IMR-90 (cell line): ENCODE results near the gene GNPTG. TPM values are rescaled to one million over a fixed set of nuclear protein-coding genes. Genes with fewer than 3 reads are reported as not detected.

Experiments used
- ATAC-seq: fragments of 200-7000 bp; cut with Tn5 transposase; 2 replicates; pipeline ENCODE4 v1.9.1; 2020; ENCODE audit warnings: low read depth, mild to moderate bottlenecking, moderate library complexity
- BruUV-seq: library from RNA; stranded (reverse); fragments of 400-500 nt; replicated peaks from 2 replicates; lab custom pipeline; 2021; lab: Mats Ljungman, UMichigan
- CTCF ChIA-PET: fragments of 300-600 bp; formaldehyde crosslinking; extraction: SDS; loops from one replicate; lab custom pipeline; 2021; ENCODE audit warnings: antibody characterized with exemption; lab: Yijun Ruan, JAX
- POLR2A ChIA-PET: fragments of 300-600 bp; sonication (Branson Sonifier 250); formaldehyde crosslinking; loops from one replicate; lab custom pipeline; 2022; ENCODE audit warnings: antibody characterized with exemption; ENCODE audit not compliant: unreplicated experiment; lab: Charles Lee
- DNase-seq: peaks from one replicate; pipeline ENCODE4 v3.0.0; 2013
- H2AFZ ChIP-seq: replicated peaks from 2 replicates; pipeline ENCODE3; 2013; ENCODE audit warnings: low read length, mild to moderate bottlenecking; ENCODE audit not compliant: poor library complexity
- H2AK5ac ChIP-seq: 2 replicates; pipeline ENCODE4 v1.6.1; 2013; ENCODE audit warnings: low read depth, low read length, inconsistent platforms
- H2AK9ac ChIP-seq: replicated peaks from 2 replicates; pipeline ENCODE3; 2013; ENCODE audit warnings: mild to moderate bottlenecking, low read depth, low read length, moderate library complexity; ENCODE audit not compliant: poor library complexity
- H2BK120ac ChIP-seq: 2 replicates; pipeline ENCODE4 v1.6.1; 2013; ENCODE audit warnings: low read depth, low read length, inconsistent platforms
- H2BK15ac ChIP-seq: 3 replicates; pipeline ENCODE4 v1.6.1; 2013; ENCODE audit warnings: low read depth, low read length, inconsistent platforms
- H2BK20ac ChIP-seq: 2 replicates; pipeline ENCODE4 v1.6.1; 2013; ENCODE audit warnings: low read depth, mild to moderate bottlenecking, inconsistent platforms, low read length, moderate library complexity
- H2BK5ac ChIP-seq: 2 replicates; pipeline ENCODE4 v1.6.1; 2013; ENCODE audit warnings: mild to moderate bottlenecking, low read depth, low read length, inconsistent platforms; ENCODE audit not compliant: poor library complexity, severe bottlenecking
- H3K14ac ChIP-seq: replicated peaks from 2 replicates; pipeline ENCODE4 v1.6.1; 2013; ENCODE audit warnings: low read depth, low read length, inconsistent platforms
- H3K18ac ChIP-seq: 2 replicates; pipeline ENCODE4 v1.6.1; 2013; ENCODE audit warnings: low read depth, low read length, control low read depth
- H3K23ac ChIP-seq: 2 replicates; pipeline ENCODE4 v1.6.1; 2013; ENCODE audit warnings: low read depth, low read length, inconsistent platforms
- H3K27ac ChIP-seq: 2 replicates; pipeline ENCODE4 v1.5.1; 2013; ENCODE audit warnings: mild to moderate bottlenecking, control low read depth, low read length; ENCODE audit not compliant: insufficient read depth
- H3K27me3 ChIP-seq: 2 replicates; pipeline ENCODE4 v1.6.1; 2013; ENCODE audit warnings: low read length; ENCODE audit not compliant: control insufficient read depth, insufficient read depth
- H3K36me3 ChIP-seq: 2 replicates; pipeline ENCODE4 v1.6.1; 2013; ENCODE audit warnings: low read length, mixed read lengths; ENCODE audit not compliant: control insufficient read depth, insufficient read depth
- H3K4ac ChIP-seq: 2 replicates; pipeline ENCODE4 v1.6.1; 2013; ENCODE audit warnings: low read depth, low read length, inconsistent platforms
- H3K4me1 ChIP-seq: 2 replicates; pipeline ENCODE4 v1.6.1; 2013; ENCODE audit warnings: low read length, mixed read lengths; ENCODE audit not compliant: control insufficient read depth, insufficient read depth
- H3K4me2 ChIP-seq: 2 replicates; pipeline ENCODE4 v1.6.1; 2013; ENCODE audit warnings: low read depth, mild to moderate bottlenecking, control low read depth, low read length, moderate library complexity
- H3K4me3 ChIP-seq: 2 replicates; pipeline ENCODE4 v1.5.1; 2013; ENCODE audit warnings: low read depth, mild to moderate bottlenecking, control low read depth, low read length, moderate library complexity; ENCODE audit not compliant: insufficient read depth
- H3K56ac ChIP-seq: 2 replicates; pipeline ENCODE4 v1.6.1; 2013; ENCODE audit warnings: low read length, inconsistent platforms; ENCODE audit not compliant: insufficient read depth; ENCODE audit errors: extremely low read depth
- H3K79me1 ChIP-seq, 2 experiments: 2 replicates each; pipeline ENCODE4 v1.6.1; 2013; ENCODE audit warnings: low read length in 2 of 2, inconsistent platforms in 1 of 2, low read depth in 1 of 2
- H3K9ac ChIP-seq: 2 replicates; pipeline ENCODE4 v1.6.1; 2013; ENCODE audit warnings: low read depth, low read length, control low read depth
- H3K9me1 ChIP-seq: 2 replicates; pipeline ENCODE4 v1.6.1; 2013; ENCODE audit warnings: low read length, inconsistent platforms; ENCODE audit not compliant: insufficient read depth
- H3K9me3 ChIP-seq: 2 replicates; pipeline ENCODE4 v1.6.1; 2013; ENCODE audit warnings: low read length; ENCODE audit not compliant: control insufficient read depth, insufficient read depth
- H4K20me1 ChIP-seq: 2 replicates; pipeline ENCODE4 v1.6.1; 2013; ENCODE audit warnings: low read length, inconsistent platforms; ENCODE audit not compliant: insufficient read depth
- H4K5ac ChIP-seq: 2 replicates; pipeline ENCODE4 v1.6.1; 2013; ENCODE audit warnings: mild to moderate bottlenecking, low read depth, low read length, control low read depth
- H4K8ac ChIP-seq, 2 experiments: 2 replicates each; pipeline ENCODE4 v1.6.1; 2013; ENCODE audit warnings: low read depth in 2 of 2, low read length in 2 of 2, control low read depth in 1 of 2, inconsistent platforms in 1 of 2
- H4K91ac ChIP-seq: 2 replicates; pipeline ENCODE4 v1.6.1; 2013; ENCODE audit warnings: low read depth, low read length, inconsistent platforms; ENCODE audit not compliant: insufficient read depth
- BHLHE40 ChIP-seq: fragments of 150-350 bp; IDR thresholded peaks from 2 replicates; pipeline ENCODE4 v1.6.1; 2016; ENCODE audit warnings: mild to moderate bottlenecking, low read depth, low read length
- CEBPB ChIP-seq: IDR thresholded peaks from 2 replicates; pipeline ENCODE4 v1.6.1; 2012; ENCODE audit warnings: low read depth, low read length, improper control_type of control experiment
- CHD1 ChIP-seq: IDR thresholded peaks from 2 replicates; pipeline ENCODE4 v1.6.1; 2012; ENCODE audit warnings: low read depth, low read length, improper control_type of control experiment
- FOS ChIP-seq: fragments of 150-350 bp; IDR thresholded peaks from 2 replicates; pipeline ENCODE4 v1.6.1; 2016; ENCODE audit warnings: low read depth, low read length
- MAFK ChIP-seq: IDR thresholded peaks from 2 replicates; pipeline ENCODE4 v1.6.1; 2012; ENCODE audit warnings: low read depth, low read length, improper control_type of control experiment
- MAZ ChIP-seq: IDR thresholded peaks from 2 replicates; pipeline ENCODE4 v1.6.1; 2012; ENCODE audit warnings: low read depth, mild to moderate bottlenecking, low read length, improper control_type of control experiment, moderate library complexity, borderline replicate concordance
- NFE2L2 ChIP-seq: fragments of 150-350 bp; IDR thresholded peaks from 2 replicates; pipeline ENCODE4 v1.6.1; 2016; ENCODE audit warnings: low read depth, mild to moderate bottlenecking, low read length
- POLR2A ChIP-seq: IDR thresholded peaks from 2 replicates; pipeline ENCODE4 v1.6.1; 2012; ENCODE audit warnings: mild to moderate bottlenecking, low read depth, low read length
- RAD21 ChIP-seq: IDR thresholded peaks from 2 replicates; pipeline ENCODE4 v1.6.1; 2012; ENCODE audit warnings: low read length, improper control_type of control experiment
- RFX5 ChIP-seq: IDR thresholded peaks from 2 replicates; pipeline ENCODE4 v1.8.0; 2012; ENCODE audit warnings: low read depth, mild to moderate bottlenecking, low read length, moderate library complexity
- SMC3 ChIP-seq: fragments of 150-350 bp; IDR thresholded peaks from 2 replicates; pipeline ENCODE4 v1.6.1; 2016; ENCODE audit warnings: low read depth, mild to moderate bottlenecking, antibody characterized with exemption, low read length, moderate library complexity
- WGBS, 2 experiments: methylation state at CpG; one replicate each; pipeline versions ENCODE4 v1.1.5 to v1.1.7; 2013; ENCODE audit warnings: missing lambda C conversion rate in 2 of 2; ENCODE audit not compliant: insufficient read length in 1 of 2; ENCODE audit errors: extremely low coverage in 2 of 2; 5-methylcytosine and 5-hydroxymethylcytosine counted together
- dilution Hi-C: fragments of 300-500 bp; cut with HindIII; formaldehyde crosslinking; loops from one replicate; pipeline ENCODE4 v1.14.3; 2018; ENCODE audit warnings: low sequenced_read_pairs; ENCODE audit not compliant: unreplicated experiment
- in situ Hi-C: fragments of 300-500 bp; cut with MboI; formaldehyde crosslinking; loops from 3 replicates; pipeline ENCODE4 v1.14.3; 2019; ENCODE audit warnings: low sequenced_read_pairs, inconsistent platforms, mixed read lengths
- intact Hi-C: fragments of 100-400 bp; cut with micrococcal nuclease; formaldehyde crosslinking; loops from 2 replicates; pipeline ENCODE4 v1.10.0; 2022
- polyA plus RNA-seq, 3 experiments: library from polyadenylated mRNA; depleted of rRNA; stranded (reverse); fragments of >200 nt; gene quantifications; 2 replicates each; pipeline ENCODE4 v1.2.3, GENCODE V29; 2012; ENCODE audit warnings: low replicate concordance in 1 of 3
- total RNA-seq: library from RNA; depleted of rRNA; stranded (reverse); fragments of >200 nt; gene quantifications from 2 replicates; pipeline ENCODE4 v1.2.3, GENCODE V29; 2012
- TF ChIP-seq, protein P1 (sequence below): conservative IDR thresholded peaks from 2 replicates; pipeline ENCODE4 v1.5.1; 2012; ENCODE audit warnings: mild to moderate bottlenecking, low read depth, low read length, improper control_type of control experiment

Gene GNPTG
- total and polyA plus RNA-seq, 2 of the 4 experiments (the other 2 are of a cell fraction) = 14.9 to 70.8 TPM

DNA sequence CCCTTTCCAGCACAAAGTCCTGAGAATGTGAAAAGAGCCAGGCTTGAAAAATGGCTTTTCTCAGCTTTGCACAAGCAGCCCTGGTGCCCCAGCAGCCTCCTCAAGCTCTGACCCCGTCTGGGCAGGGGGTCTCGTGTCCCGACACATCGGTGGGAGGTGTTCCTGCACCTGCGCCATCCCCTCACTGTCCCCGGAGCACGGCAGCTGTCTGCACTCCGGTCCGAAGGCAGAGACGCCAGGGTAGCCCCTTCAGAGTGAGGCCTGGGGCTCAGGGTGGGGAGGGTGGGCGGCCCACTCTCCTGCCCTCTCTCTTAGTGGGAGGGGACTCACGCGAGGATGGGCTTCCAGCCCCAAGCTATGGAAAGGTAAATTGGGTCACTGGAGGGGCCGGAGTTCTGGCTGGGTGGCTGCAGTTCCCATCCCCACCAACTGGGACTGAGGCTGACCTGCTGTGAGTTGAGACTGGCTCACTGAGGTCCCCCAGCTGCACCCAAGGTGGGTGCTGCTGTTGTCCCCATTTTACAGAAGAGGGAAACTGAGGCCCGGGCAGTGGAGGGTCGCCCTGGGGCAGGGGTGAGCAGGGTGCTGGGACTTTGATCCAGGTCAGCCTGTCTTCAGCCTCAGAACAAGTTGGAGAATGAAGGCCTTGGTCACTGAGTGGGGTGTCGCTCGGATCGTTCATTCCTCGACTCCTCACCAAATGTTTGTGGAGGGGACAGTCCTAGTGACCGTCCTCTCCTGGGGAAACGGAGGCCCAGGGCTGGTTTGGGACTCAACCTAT lies 20.6 kb upstream of the GNPTG start:
- H3K4me1 ChIP-seq = peaks cover 7% of the 10 kb centered on the region
- no peak overlapping the region for H3K56ac ChIP-seq
- H3K4me2 ChIP-seq = no peak overlapping the region
- no peak overlapping the region for H2AK9ac ChIP-seq
- no peak overlapping the region for H3K27ac ChIP-seq
- intact Hi-C loops = no loop called here
- H3K18ac ChIP-seq = no peak overlapping the region
- H3K79me1 ChIP-seq = no peaks in the 10 kb centered on the region
- peak overlapping the region; percentile 63; the same call in 1 of the 2 replicates for H2AK5ac ChIP-seq
- H4K91ac ChIP-seq = peak overlapping the region; percentile 11
- CTCF ChIA-PET = no interaction called here
- dilution Hi-C loops = no loop called here
- peak overlapping the region; percentile 12; the same call in 1 of the 2 replicates for H3K23ac ChIP-seq
- H2BK20ac ChIP-seq = peak overlapping the region; percentile 20; the same call in 1 of the 2 replicates
- peak overlapping the region; percentile 46; the same call in 1 of the 2 replicates for H2BK120ac ChIP-seq
- H3K4me3 ChIP-seq = no peak overlapping the region
- peaks cover 3% of the 10 kb centered on the region; the same call in 1 of the 2 replicates for H3K36me3 ChIP-seq
- H2BK5ac ChIP-seq = no peak overlapping the region
- BruUV-seq = no TSS peak
- H3K9me3 ChIP-seq = peaks cover 3% of the 10 kb centered on the region; the same call in 1 of the 2 replicates
- H2AFZ ChIP-seq = peak overlapping the region; percentile 82
- no peaks in the 10 kb centered on the region for H3K9me1 ChIP-seq
- 87% methylated on average over 3 of the region's 22 CpGs; no CpG with 5 or more reads in 1 of the 2 experiments for WGBS, 2 experiments
- in situ Hi-C loops = no loop called here
- peaks cover 46% of the 10 kb centered on the region for H3K27me3 ChIP-seq
- H3K14ac ChIP-seq = 0 out of 2 replicates have a peak overlapping the region, but pooled peaks have one; percentile 52
- peak overlapping the region; percentile 49; the same call in 1 of the 2 replicates for H3K4ac ChIP-seq
- ATAC-seq = no peak
- no peak for DNase-seq
- TF ChIP-seq RFX5 (no peak), NFE2L2 (no peak), CHD1 (no peak), POLR2A (no peak), MAZ (no peak), SMC3 (no peak), BHLHE40 (no peak), FOS (no peak), MAFK (no peak), RAD21 (no peak), CEBPB (no peak)
- TF ChIP-seq, protein P1, sequence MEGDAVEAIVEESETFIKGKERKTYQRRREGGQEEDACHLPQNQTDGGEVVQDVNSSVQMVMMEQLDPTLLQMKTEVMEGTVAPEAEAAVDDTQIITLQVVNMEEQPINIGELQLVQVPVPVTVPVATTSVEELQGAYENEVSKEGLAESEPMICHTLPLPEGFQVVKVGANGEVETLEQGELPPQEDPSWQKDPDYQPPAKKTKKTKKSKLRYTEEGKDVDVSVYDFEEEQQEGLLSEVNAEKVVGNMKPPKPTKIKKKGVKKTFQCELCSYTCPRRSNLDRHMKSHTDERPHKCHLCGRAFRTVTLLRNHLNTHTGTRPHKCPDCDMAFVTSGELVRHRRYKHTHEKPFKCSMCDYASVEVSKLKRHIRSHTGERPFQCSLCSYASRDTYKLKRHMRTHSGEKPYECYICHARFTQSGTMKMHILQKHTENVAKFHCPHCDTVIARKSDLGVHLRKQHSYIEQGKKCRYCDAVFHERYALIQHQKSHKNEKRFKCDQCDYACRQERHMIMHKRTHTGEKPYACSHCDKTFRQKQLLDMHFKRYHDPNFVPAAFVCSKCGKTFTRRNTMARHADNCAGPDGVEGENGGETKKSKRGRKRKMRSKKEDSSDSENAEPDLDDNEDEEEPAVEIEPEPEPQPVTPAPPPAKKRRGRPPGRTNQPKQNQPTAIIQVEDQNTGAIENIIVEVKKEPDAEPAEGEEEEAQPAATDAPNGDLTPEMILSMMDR = no peak
- H4K20me1 ChIP-seq = peaks cover 5% of the 10 kb centered on the region
- H2BK15ac ChIP-seq = peak overlapping the region; percentile 74; the same call in 1 of the 3 replicates
- no peak overlapping the region for H4K5ac ChIP-seq
- POLR2A ChIA-PET = no interaction called here
- no peak overlapping the region for H3K9ac ChIP-seq
- H4K8ac ChIP-seq = peak overlapping the region in 1 of 2 experiments; percentile 59; a peak in 1 of 4 replicates
